Left forelimb (tissue), 1 donor: ENCODE measurements around the gene UBE2E2.
"Not testable (repeated sequence)": the region's sequence is repeated elsewhere in the genome, so short reads cannot be mapped to it uniquely, and the experiment has no call there.

Experiments
- DNase-seq: peaks from one replicate; pipeline ENCODE4 v3.0.0-alpha.2; 2018; ENCODE audit warnings: low spot score

The UBE2E2 gene

GRCh38 chr3:23329471-23330105 is 126.5 kb downstream of the UBE2E2 start:
- DNase-seq, result no peak

DNA sequence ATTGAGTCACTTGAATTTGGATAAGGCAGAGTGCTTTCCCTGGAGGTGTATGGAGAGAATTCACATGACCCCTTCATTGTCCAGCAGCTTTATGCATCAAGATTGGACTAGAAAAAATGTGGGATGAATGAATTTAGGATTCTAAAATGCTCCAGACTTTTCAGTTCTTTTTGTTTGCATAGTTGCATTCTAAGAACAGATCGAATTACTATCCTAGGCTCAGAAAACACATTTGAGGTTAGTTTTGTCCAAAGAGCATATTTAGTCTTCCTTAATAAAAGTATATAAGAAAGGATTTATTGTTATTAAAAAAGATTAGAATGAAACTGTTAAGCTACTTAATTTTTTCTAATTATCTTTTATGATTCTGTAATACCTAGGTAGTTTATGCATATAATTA is 127.4 kb downstream of the UBE2E2 start:
- no peak for DNase-seq

- no peak for DNase-seq
Observed at GRCh38 chr3:23331141-23331935, 128.2 kb downstream of the UBE2E2 start.

- DNase-seq, result no peak
Observed at GRCh38 chr3:23333633-23334032, 130.5 kb downstream of the UBE2E2 start.

- DNase-seq, result not testable (repeated sequence)
Observed at GRCh38 chr3:23336853-23337252, 133.7 kb downstream of the UBE2E2 start.

DNA sequence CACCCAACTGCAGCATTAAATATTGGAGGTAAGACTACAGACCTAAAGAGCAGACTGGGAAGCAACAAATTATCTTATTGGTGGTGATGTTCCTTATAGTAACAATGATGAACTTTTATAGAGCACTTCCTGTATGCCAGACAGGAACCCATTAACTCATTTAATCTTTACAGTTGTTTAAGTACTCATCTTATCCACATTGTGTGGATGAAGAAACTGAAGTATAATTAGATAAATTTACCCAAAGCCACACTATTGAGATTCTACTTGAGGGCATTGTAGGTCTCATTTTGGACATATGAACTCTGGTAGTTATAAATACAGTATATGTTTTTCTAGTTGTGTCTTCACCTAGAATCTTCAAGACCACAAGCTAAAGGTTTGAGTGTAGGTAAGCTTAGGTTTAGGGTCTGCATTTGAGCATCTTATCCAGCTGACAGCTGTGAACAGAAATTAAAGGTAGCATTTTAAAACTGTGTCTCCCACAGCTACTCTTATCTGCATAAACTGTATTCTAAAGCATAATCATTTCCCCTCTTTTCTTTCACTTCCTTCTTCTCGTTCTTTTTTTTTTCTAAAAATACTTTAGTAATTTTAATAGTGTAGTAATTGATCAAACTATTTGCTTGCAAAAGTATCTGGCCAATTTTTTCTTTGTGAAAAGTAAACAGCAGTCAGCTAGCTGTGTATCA is 138.2 kb downstream of the UBE2E2 start:
- DNase-seq, result no peak

GRCh38 chr3:23342343-23342742 is 139.2 kb downstream of the UBE2E2 start:
- no peak for DNase-seq

DNA sequence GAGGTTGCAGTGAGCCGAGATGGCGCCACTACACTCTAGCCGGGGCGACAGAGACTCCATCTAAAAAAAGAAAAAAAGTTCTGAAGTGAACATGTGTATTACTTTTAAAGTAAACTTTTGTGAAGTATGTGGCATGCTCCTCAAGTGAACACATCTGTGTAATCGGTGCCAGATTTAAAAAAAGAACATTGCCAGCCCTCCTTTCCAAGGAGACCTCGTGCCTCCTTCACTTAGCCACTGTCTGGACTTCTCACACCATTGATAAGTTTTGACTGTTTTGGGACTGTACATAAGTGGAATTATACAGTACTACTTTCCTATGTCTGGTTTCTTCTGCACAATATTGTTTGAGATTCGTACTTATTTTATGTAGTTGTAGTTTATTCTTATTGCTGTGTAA is 140.4 kb downstream of the UBE2E2 start:
- no peak for DNase-seq

DNA sequence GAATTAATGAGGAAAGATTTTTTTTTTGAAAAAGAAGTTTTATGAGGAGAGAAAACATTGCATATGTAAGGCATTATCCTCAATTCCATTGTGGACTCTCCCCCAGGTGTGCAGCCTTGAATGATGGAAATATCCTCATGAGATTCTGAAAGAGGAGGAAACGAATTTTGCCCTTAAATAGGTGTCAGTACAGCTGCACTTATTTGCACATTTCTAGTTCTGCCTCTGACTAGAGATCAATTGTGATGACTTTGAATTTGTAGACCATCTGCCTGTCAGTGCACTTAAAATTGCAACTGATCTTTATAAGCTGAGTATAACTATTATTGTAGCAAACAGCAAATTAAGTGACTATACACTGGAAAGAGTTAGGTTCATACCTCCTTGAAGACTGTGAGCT is 141.8 kb downstream of the UBE2E2 start:
- no peak for DNase-seq

DNA sequence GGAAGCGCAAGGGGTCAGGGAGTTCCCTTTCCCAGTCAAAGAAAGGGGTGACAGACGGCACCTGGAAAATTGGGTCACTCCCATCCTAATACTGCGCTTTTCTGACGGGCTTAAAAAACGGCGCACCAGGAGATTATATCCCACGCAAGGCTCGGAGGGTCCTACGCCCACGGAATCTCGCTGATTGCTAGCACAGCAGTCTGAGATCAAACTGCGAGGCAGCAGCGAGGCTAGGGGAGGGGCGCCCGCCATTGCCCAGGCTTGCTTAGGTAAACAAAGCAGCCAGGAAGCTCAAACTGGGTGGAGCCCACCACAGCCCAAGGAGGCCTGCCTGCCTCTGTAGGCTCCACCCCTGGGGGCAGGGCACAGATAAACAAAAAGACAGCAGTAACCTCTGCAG is 146.3 kb downstream of the UBE2E2 start:
- DNase-seq, result not testable (repeated sequence)

- DNase-seq, result no peak
Observed at GRCh38 chr3:23356169-23356568, 153.0 kb downstream of the UBE2E2 start.

GRCh38 chr3:23356923-23357322 is 153.8 kb downstream of the UBE2E2 start:
- DNase-seq, result no peak

DNA sequence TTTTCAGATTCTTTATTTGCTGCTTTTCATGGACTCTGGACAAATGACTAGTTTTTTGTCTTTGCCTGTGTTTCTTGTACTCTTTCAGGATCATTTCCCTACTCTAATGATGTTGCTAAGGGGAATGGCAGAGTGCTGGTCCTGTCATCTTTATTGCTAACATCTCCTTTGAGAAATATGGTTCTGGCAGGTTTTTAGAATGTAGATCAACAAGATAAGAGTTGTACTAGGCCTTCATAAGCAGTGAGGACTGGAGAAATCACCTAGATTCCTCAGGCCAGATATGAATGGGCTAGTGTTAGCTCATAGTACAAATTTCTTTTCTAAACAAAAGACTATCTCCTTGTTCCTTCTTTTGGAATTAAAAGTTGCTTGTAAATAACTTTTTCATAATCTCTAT is 156.0 kb downstream of the UBE2E2 start:
- no peak for DNase-seq

GRCh38 chr3:23365066-23365465 is 161.9 kb downstream of the UBE2E2 start:
- no peak for DNase-seq

GRCh38 chr3:23368731-23369130 is 165.6 kb downstream of the UBE2E2 start:
- DNase-seq, result no peak

GRCh38 chr3:23372285-23372684 is 169.2 kb downstream of the UBE2E2 start:
- DNase-seq, result no peak

DNA sequence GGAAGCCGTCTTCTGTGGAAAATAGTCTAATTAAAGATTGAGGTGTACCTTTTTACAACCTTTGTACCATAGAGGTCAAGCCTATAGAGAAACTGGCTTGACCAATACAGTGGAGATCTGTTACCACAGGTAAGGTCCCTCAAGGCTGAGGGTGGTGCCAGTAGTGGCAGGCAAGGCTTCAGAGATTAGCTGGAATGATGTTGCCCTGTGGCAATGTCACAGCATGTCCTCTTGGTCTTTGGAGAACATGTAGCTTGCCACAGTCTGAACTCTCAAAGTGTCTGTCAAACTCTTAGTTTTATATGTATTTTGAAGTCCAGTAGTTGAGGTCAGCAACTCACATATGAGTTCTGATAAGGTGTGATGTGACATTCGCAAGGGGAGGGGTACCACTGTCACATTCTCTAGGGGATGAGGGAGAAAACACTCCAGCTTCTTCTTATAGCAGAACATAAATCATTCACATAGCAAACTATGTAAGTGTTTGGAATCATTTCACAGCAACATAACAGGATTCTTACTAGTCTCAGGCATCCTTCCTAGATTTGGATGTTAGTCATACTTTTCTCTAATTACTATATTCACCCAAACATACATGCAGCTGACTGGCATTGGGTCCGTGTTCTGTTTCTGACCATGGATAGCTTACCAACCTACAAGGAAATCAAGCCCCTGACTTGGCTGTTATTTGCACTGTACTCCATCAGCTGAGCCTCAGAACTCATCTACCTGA is 173.6 kb downstream of the UBE2E2 start:
- DNase-seq, result no peak

- DNase-seq, result no peak
Observed at GRCh38 chr3:23377928-23378672, 175.0 kb downstream of the UBE2E2 start.

DNA sequence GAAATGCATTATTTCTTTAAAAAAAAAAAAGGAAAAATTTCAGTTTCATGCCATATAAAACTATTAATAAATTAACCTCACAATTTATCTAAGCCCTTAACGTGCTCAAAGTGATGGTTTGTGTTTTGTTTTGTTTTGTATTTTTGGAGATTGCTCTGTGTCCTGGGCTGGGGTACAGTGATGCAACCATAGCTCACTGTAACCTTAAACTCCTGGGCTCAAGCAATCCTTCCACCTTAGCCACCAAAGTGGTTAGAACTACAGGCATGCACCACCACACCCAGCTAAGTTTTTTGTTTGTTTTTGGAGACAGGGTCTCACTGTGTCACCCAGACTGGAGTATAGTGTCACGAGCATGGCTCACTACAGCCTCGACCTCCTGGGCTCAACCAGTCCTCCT is 180.7 kb downstream of the UBE2E2 start:
- DNase-seq, result no peak

DNA sequence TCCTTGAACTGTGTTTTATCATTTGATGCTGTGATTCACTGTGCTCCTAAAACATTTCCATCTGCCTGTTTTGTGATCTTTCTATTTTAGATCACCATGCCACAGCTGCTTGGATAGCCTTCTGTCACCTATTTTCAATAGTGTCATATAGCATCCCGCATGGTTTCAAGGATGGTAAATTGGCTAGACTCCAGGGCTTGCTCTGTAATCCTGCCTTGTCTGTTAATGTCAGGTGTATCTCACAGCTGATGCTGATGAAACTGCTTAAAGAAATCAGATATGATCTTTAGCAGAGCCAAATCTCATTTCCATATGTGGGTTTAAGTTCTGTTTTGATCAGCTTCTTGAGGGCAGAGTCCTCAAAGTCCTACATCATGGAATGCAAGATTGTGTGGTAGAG is 182.2 kb downstream of the UBE2E2 start:
- DNase-seq, result no peak

DNA sequence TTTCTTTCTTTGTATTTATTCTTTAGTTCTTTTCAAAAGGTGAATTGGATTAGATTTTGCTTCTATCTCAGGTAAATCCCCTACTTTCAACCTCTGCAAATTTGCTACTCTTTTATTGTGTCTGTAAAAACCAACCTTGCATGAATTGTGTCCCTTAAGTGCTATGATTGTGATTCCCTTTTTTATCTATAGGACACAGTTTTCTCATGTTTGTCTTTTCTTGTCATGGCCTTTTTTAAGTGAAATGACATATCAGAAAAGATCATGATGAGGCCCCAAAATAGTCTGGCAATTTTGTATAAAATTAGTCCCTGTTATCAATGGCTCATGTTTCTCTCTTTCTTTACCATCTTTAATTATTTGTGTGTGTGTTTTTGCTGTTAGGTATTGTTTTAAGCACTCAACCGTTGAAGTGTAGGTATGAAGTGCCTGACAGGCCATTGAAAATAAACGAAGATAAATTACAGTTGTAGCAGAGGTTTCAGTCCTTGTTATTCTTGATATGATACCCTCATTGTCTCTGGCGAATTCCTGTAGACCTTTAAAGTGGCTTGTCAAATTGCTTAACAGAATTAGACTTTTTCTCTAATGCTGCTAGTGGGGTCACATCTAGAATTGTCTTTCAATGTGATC is 184.3 kb downstream of the UBE2E2 start:
- DNase-seq, result no peak
